Heart left ventricle (tissue), 13 donors: ENCODE measurements around the gene GGT6.

Source experiments
- POLR2A ChIP-seq, 2 donors: fragments of 450-650 bp; IDR thresholded peaks; one replicate each; pipeline ENCODE4 v1.6.1; 2017; ENCODE audit warnings: antibody characterized with exemption in 2 of 2, mild to moderate bottlenecking in 2 of 2, moderate library complexity in 2 of 2
- TF ChIP-seq, protein P1 (sequence below), 12 donors: fragments of 200-600 bp; sonication (generic) in 4 of 12; IDR thresholded peaks; one replicate each; pipeline versions ENCODE4 v1.5.0 to v1.8.0; 2018 to 2022; ENCODE audit warnings: antibody characterized with exemption in 12 of 12, mild to moderate bottlenecking in 5 of 12
- donor health status: ischemic (EF 13 %, LVEDD 7.1; RV severe dilation, severe dysfunction).
- donor health status: DM: no; HTN: yes; CAD: no.
- donor health status: DM: no; HTN: no; CAD: no.
- donor health status: ischemic (EF 25% LVEDD 6.9; RV normal size, moderate dysfunction).
- donor health status: ischemic (EF 25% LVEDD 5.7; RV mildly dilated, moderate dysfunction).
- donor health status: ischemic (EF 35%, LVEDD 5.7; RV mildly dilated, moderate dysfunction).
- donor health status: nonischemic (EF 11% LVEDD 7.7; RV severe dilation, severe dysfunction).
- donor health status: DM: yes; HTN: yes; CAD: no.
- donor health status: PGD.
- donor health status: ischemic (EF 29% LVEDD 5.4; RV normal size, mild dysfunction).
- donor health status: nonischemic (EF 23%, LVEDD 6.1; RV moderate dilation, normal function).

DNA sequence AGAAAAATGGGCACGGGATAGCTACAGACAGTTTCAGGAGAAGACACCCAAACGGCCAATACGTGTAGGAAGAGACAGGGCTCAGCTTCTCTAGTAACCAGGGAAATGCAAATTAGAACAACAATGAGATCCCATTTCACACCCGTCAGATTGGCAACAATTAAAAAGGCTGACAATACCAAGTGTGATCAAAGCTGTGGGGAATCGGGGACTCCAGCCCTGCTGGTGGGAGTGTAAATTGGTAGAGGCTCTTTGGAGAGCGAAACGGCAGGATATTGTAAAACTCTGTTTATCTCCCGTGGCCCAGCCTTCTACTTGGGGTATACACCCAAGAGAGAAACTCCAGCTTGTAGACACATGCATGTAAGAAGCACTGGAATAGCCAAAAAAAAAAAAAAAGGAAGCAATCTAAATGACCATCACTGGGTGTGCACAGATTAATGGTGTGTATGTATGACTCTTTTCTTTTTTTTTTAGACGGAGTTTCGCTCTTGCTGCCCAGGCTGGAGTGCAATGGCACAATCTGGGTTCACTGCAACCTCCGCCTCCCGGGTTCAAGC, 32.7 kb downstream of the GGT6 start:
- TF ChIP-seq, protein P1, sequence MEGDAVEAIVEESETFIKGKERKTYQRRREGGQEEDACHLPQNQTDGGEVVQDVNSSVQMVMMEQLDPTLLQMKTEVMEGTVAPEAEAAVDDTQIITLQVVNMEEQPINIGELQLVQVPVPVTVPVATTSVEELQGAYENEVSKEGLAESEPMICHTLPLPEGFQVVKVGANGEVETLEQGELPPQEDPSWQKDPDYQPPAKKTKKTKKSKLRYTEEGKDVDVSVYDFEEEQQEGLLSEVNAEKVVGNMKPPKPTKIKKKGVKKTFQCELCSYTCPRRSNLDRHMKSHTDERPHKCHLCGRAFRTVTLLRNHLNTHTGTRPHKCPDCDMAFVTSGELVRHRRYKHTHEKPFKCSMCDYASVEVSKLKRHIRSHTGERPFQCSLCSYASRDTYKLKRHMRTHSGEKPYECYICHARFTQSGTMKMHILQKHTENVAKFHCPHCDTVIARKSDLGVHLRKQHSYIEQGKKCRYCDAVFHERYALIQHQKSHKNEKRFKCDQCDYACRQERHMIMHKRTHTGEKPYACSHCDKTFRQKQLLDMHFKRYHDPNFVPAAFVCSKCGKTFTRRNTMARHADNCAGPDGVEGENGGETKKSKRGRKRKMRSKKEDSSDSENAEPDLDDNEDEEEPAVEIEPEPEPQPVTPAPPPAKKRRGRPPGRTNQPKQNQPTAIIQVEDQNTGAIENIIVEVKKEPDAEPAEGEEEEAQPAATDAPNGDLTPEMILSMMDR (IDR thresholded peaks at IDR 0.05) = no peak
- TF ChIP-seq POLR2A (IDR thresholded peaks at IDR 0.05) = no peak
